Astrocyte (in vitro differentiated cells and primary cell): ENCODE results near the gene IGF1R. TPM values are rescaled to one million over a fixed set of nuclear protein-coding genes. Genes with fewer than 3 reads are reported as not detected.

Experiments used
- DNase-seq: peaks from one replicate; pipeline ENCODE4 v3.0.0-alpha.2; 2010; ENCODE audit warnings: low read depth
- FAIRE-seq: peaks from 2 replicates; lab custom pipeline; 2011; peaks lifted over from hg19 to GRCh38; lab: Jason Lieb, UNC
- H2AFZ ChIP-seq: 2 replicates; pipeline ENCODE4 v1.6.0; 2012; ENCODE audit warnings: low read depth, low read length, inconsistent platforms
- H3K27ac ChIP-seq: 2 replicates; pipeline ENCODE4 v1.5.1; 2011; ENCODE audit warnings: low read depth, low read length, inconsistent platforms
- H3K27me3 ChIP-seq: 2 replicates; pipeline ENCODE4 v1.6.0; 2011; ENCODE audit warnings: low read length, inconsistent platforms; ENCODE audit not compliant: insufficient read depth
- H3K36me3 ChIP-seq: 2 replicates; pipeline ENCODE4 v1.5.1; 2011; ENCODE audit warnings: low read length, inconsistent platforms; ENCODE audit not compliant: insufficient read depth
- H3K4me1 ChIP-seq: 2 replicates; pipeline ENCODE4 v1.5.1; 2011; ENCODE audit warnings: low read length, inconsistent platforms; ENCODE audit not compliant: insufficient read depth
- H3K4me2 ChIP-seq: 2 replicates; pipeline ENCODE4 v1.6.0; 2012; ENCODE audit warnings: low read length, inconsistent platforms
- H3K4me3 ChIP-seq: 2 replicates; pipeline ENCODE4 v1.5.1; 2011; ENCODE audit warnings: low read depth, mild to moderate bottlenecking, low read length, inconsistent platforms; ENCODE audit not compliant: insufficient read depth
- H3K79me2 ChIP-seq: 2 replicates; pipeline ENCODE4 v1.6.0; 2012; ENCODE audit warnings: mild to moderate bottlenecking, low read length, inconsistent platforms; ENCODE audit not compliant: insufficient read depth
- H3K9ac ChIP-seq: 2 replicates; pipeline ENCODE4 v1.6.0; 2012; ENCODE audit warnings: mild to moderate bottlenecking, low read length, inconsistent platforms
- H3K9me3 ChIP-seq: 2 replicates; pipeline ENCODE4 v1.5.1; 2012; ENCODE audit warnings: low read depth, mild to moderate bottlenecking, low read length, inconsistent platforms; ENCODE audit not compliant: insufficient read depth
- H4K20me1 ChIP-seq: 2 replicates; pipeline ENCODE4 v1.6.0; 2012; ENCODE audit warnings: low read length, inconsistent platforms; ENCODE audit not compliant: insufficient read depth
- H3K27ac Mint-ChIP-seq: one replicate; pipeline ENCODE4 v1.8.0; 2021; ENCODE audit warnings: mild to moderate bottlenecking, mixed read lengths; ENCODE audit not compliant: unreplicated experiment
- H3K27me3 Mint-ChIP-seq: one replicate; pipeline ENCODE4 v1.8.0; 2021; ENCODE audit warnings: low read depth, mixed read lengths; ENCODE audit not compliant: unreplicated experiment
- H3K36me3 Mint-ChIP-seq: one replicate; pipeline ENCODE4 v1.8.0; 2021; ENCODE audit warnings: low read depth, mixed read lengths; ENCODE audit not compliant: unreplicated experiment
- H3K4me1 Mint-ChIP-seq: one replicate; pipeline ENCODE4 v1.8.0; 2021; ENCODE audit warnings: low read depth, mixed read lengths; ENCODE audit not compliant: unreplicated experiment
- H3K4me3 Mint-ChIP-seq: one replicate; pipeline ENCODE4 v1.8.0; 2021; ENCODE audit warnings: mild to moderate bottlenecking, moderate library complexity, mixed read lengths; ENCODE audit not compliant: unreplicated experiment
- H3K9me3 Mint-ChIP-seq: one replicate; pipeline ENCODE4 v1.8.0; 2021; ENCODE audit warnings: mild to moderate bottlenecking, mixed read lengths; ENCODE audit not compliant: unreplicated experiment
- EZH2 ChIP-seq: IDR thresholded peaks from 2 replicates; pipeline ENCODE4 v1.6.1; 2012; ENCODE audit warnings: mild to moderate bottlenecking, low read length, inconsistent platforms; ENCODE audit not compliant: insufficient read depth
- total RNA-seq: library from RNA; stranded (reverse); gene quantifications from 2 replicates; pipeline ENCODE4 v1.2.1, GENCODE V29; 2021
- TF ChIP-seq, protein P1 (sequence below): IDR thresholded peaks from 2 replicates; pipeline ENCODE4 v1.5.1; 2011; ENCODE audit warnings: low read depth, mild to moderate bottlenecking, inconsistent platforms, low read length, moderate library complexity; ENCODE audit not compliant: insufficient read depth

Gene IGF1R
- total RNA-seq, 1 donor from 2014 or later = 270 TPM

DNA sequence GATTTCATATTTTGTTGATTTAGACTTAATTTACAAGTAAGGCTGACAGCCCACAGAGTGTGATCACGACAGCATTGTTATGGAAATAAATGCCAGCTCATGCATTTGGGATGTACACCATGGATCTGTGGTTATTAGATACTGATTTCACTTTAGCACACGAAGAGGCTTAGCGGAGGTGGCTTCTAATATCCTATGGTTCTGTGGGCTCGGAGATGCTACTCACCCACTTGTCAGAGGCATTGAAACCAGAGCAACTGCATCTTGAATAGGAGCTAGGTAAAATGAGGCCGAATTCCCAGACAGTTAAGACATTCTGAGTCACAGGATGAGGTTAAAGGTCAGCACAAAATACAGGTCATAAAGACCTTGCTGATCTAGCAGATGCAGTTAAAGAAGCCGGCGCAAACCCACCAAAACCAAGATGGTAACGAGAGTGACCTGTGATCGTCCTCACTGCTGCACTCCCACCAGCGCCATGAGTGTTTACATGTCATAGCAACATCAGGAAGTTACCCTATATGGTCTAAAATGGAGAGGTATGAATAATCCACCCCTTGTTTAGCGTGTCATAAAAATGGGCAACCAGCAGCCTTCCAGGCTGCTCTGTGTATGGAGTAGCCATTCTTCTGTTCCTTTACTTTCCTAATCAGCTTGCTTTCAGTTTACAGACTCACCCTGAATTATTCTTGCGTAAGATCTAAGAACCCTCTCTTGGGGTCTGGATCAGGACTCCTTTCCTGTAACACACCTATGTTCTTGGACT is 241.8 kb downstream of the IGF1R start:
- FAIRE-seq (peak; percentile 73), DNase-seq (peak; percentile 100)
- H2AFZ ChIP-seq = no peak overlapping the region
- H3K27me3 Mint-ChIP-seq = no peaks in the 10 kb centered on the region
- peaks cover 3% of the 10 kb centered on the region for H3K36me3 ChIP-seq
- H3K27ac Mint-ChIP-seq = peak overlapping the region; percentile 100
- H3K79me2 ChIP-seq = peaks cover 84% of the 10 kb centered on the region
- no peak overlapping the region for H3K4me3 ChIP-seq
- peak overlapping the region; percentile 62 for H3K4me2 ChIP-seq
- peaks cover 23% of the 10 kb centered on the region for H3K36me3 Mint-ChIP-seq
- H3K27me3 ChIP-seq = no peaks in the 10 kb centered on the region
- peak overlapping the region; percentile 99 for H3K27ac ChIP-seq
- no peak for TF ChIP-seq EZH2
- TF ChIP-seq, protein P1, sequence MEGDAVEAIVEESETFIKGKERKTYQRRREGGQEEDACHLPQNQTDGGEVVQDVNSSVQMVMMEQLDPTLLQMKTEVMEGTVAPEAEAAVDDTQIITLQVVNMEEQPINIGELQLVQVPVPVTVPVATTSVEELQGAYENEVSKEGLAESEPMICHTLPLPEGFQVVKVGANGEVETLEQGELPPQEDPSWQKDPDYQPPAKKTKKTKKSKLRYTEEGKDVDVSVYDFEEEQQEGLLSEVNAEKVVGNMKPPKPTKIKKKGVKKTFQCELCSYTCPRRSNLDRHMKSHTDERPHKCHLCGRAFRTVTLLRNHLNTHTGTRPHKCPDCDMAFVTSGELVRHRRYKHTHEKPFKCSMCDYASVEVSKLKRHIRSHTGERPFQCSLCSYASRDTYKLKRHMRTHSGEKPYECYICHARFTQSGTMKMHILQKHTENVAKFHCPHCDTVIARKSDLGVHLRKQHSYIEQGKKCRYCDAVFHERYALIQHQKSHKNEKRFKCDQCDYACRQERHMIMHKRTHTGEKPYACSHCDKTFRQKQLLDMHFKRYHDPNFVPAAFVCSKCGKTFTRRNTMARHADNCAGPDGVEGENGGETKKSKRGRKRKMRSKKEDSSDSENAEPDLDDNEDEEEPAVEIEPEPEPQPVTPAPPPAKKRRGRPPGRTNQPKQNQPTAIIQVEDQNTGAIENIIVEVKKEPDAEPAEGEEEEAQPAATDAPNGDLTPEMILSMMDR = no peak
- no peaks in the 10 kb centered on the region for H3K9me3 ChIP-seq
- peak overlapping the region; percentile 83 for H3K9ac ChIP-seq
- no peaks in the 10 kb centered on the region for H3K9me3 Mint-ChIP-seq
- H3K4me1 Mint-ChIP-seq = peaks cover 81% of the 10 kb centered on the region
- H3K4me3 Mint-ChIP-seq = peak overlapping the region; percentile 79
- H4K20me1 ChIP-seq = no peaks in the 10 kb centered on the region
- peaks cover 46% of the 10 kb centered on the region for H3K4me1 ChIP-seq

DNA sequence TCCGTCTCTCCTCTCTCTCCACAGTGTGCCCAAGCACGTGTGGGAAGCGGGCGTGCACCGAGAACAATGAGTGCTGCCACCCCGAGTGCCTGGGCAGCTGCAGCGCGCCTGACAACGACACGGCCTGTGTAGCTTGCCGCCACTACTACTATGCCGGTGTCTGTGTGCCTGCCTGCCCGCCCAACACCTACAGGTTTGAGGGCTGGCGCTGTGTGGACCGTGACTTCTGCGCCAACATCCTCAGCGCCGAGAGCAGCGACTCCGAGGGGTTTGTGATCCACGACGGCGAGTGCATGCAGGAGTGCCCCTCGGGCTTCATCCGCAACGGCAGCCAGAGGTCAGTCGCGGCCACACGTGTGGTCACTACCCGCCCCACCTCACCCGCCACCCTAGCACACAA is 243.0 kb downstream of the IGF1R start:
- Mint-ChIP-seq H3K9me3 (no peaks in the 10 kb centered on the region), H3K27me3 (no peaks in the 10 kb centered on the region), H3K27ac (peak overlapping the region; percentile 100), H3K4me3 (peak overlapping the region; percentile 79), H3K36me3 (peaks cover 21% of the 10 kb centered on the region), H3K4me1 (peaks cover 86% of the 10 kb centered on the region)
- FAIRE-seq = no peak
- peaks cover 57% of the 10 kb centered on the region for H3K4me1 ChIP-seq
- peaks cover 75% of the 10 kb centered on the region for H3K79me2 ChIP-seq
- TF ChIP-seq, protein P1 = no peak
- TF ChIP-seq EZH2 = no peak
- DNase-seq = no peak
- no peaks in the 10 kb centered on the region for H3K9me3 ChIP-seq
- H3K9ac ChIP-seq = peak overlapping the region; percentile 83
- no peak overlapping the region for H2AFZ ChIP-seq
- peaks cover 3% of the 10 kb centered on the region for H3K36me3 ChIP-seq
- H3K4me2 ChIP-seq = peak overlapping the region; percentile 62
- H3K4me3 ChIP-seq = no peak overlapping the region
- no peaks in the 10 kb centered on the region for H4K20me1 ChIP-seq
- peak overlapping the region; percentile 99 for H3K27ac ChIP-seq
- no peaks in the 10 kb centered on the region for H3K27me3 ChIP-seq

DNA sequence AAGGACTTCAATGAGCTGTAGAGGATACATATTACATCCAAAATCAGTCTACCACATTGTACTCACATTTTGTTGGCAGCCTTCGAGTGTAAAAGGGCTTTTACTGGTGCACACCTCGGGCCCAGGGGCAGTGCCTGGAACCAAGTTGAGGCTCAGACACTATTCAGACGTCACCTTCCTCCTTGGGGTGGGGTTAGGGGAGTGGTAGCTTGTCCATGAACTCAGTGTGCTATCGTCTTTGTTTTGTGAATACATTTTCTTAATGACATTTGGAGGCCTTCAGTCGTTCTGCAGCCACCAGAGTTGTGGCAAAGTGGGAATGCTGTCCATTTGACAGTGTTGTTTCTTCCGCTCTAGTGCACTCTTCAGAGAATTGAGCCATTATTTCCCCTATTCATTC is 245.1 kb downstream of the IGF1R start:
- no peak for TF ChIP-seq EZH2
- TF ChIP-seq, protein P1 = no peak
- FAIRE-seq (no peak), DNase-seq (peak; percentile 67)
- Histone ChIP-seq H3K36me3 (peaks cover 5% of the 10 kb centered on the region), H3K79me2 (peaks cover 54% of the 10 kb centered on the region), H4K20me1 (no peaks in the 10 kb centered on the region), H3K4me2 (peak overlapping the region; percentile 33), H2AFZ (no peak overlapping the region), H3K9me3 (no peaks in the 10 kb centered on the region), H3K4me1 (peaks cover 70% of the 10 kb centered on the region), H3K27me3 (no peaks in the 10 kb centered on the region), H3K27ac (peak overlapping the region; percentile 99), H3K9ac (peak overlapping the region; percentile 24), H3K4me3 (no peak overlapping the region)
- H3K36me3 Mint-ChIP-seq = peaks cover 21% of the 10 kb centered on the region
- peaks cover 88% of the 10 kb centered on the region for H3K4me1 Mint-ChIP-seq
- H3K27ac Mint-ChIP-seq = peak overlapping the region; percentile 95
- no peaks in the 10 kb centered on the region for H3K9me3 Mint-ChIP-seq
- peak overlapping the region; percentile 72 for H3K4me3 Mint-ChIP-seq
- H3K27me3 Mint-ChIP-seq = no peaks in the 10 kb centered on the region
